ENCODE data around the gene FUT9.

Gene FUT9

GRCh38 chr6:96196633-96197032 lies 180.9 kb downstream of the FUT9 start:
- H3K27me3 ChIP-seq (replicated peaks; ENCODE audit: control insufficient read depth, insufficient read depth, low read length, poor library complexity, severe bottlenecking), result no peaks in the 10 kb centered on the region
- H3K4me1 ChIP-seq (ENCODE audit: control insufficient read depth, insufficient read depth, low read length, poor library complexity, severe bottlenecking), result no peaks in the 10 kb centered on the region
- no peak for DNase-seq
- H3K27ac ChIP-seq (ENCODE audit: insufficient read depth, low read length, poor library complexity, severe bottlenecking), result no peak overlapping the region
- no peaks in the 10 kb centered on the region for H3K9me3 ChIP-seq (ENCODE audit: control insufficient read depth, low read length)
- H3K36me3 ChIP-seq (ENCODE audit: control insufficient read depth, insufficient read depth, low read length), result no peaks in the 10 kb centered on the region
- H3K4me3 ChIP-seq (ENCODE audit: insufficient read depth, low read depth, low read length, poor library complexity, severe bottlenecking), result no peak overlapping the region

- H3K4me1 ChIP-seq (ENCODE audit: control insufficient read depth, insufficient read depth, low read length, poor library complexity, severe bottlenecking), result no peaks in the 10 kb centered on the region
- no peak overlapping the region for H3K27ac ChIP-seq (ENCODE audit: insufficient read depth, low read length, poor library complexity, severe bottlenecking)
- no peaks in the 10 kb centered on the region for H3K27me3 ChIP-seq (replicated peaks; ENCODE audit: control insufficient read depth, insufficient read depth, low read length, poor library complexity, severe bottlenecking)
- no peak overlapping the region for H3K4me3 ChIP-seq (ENCODE audit: insufficient read depth, low read depth, low read length, poor library complexity, severe bottlenecking)
- no peaks in the 10 kb centered on the region for H3K36me3 ChIP-seq (ENCODE audit: control insufficient read depth, insufficient read depth, low read length)
- no peak for DNase-seq
- no peaks in the 10 kb centered on the region for H3K9me3 ChIP-seq (ENCODE audit: control insufficient read depth, low read length)
These were observed 181.5 kb downstream of the FUT9 start for GRCh38 chr6:96197241-96197640.

GRCh38 chr6:96202571-96202970 lies 186.8 kb downstream of the FUT9 start:
- Histone ChIP-seq H3K4me3 (ENCODE audit: insufficient read depth, low read depth, low read length, poor library complexity, severe bottlenecking) (no peak overlapping the region), H3K9me3 (ENCODE audit: control insufficient read depth, low read length) (no peaks in the 10 kb centered on the region), H3K4me1 (ENCODE audit: control insufficient read depth, insufficient read depth, low read length, poor library complexity, severe bottlenecking) (no peaks in the 10 kb centered on the region), H3K27me3 (replicated peaks; ENCODE audit: control insufficient read depth, insufficient read depth, low read length, poor library complexity, severe bottlenecking) (no peaks in the 10 kb centered on the region), H3K36me3 (ENCODE audit: control insufficient read depth, insufficient read depth, low read length) (no peaks in the 10 kb centered on the region), H3K27ac (ENCODE audit: insufficient read depth, low read length, poor library complexity, severe bottlenecking) (no peak overlapping the region)
- no peak for DNase-seq

GRCh38 chr6:96211341-96211740 lies 195.6 kb downstream of the FUT9 start:
- no peaks in the 10 kb centered on the region for H3K4me1 ChIP-seq (ENCODE audit: control insufficient read depth, insufficient read depth, low read length, poor library complexity, severe bottlenecking)
- no peak overlapping the region for H3K4me3 ChIP-seq (ENCODE audit: insufficient read depth, low read depth, low read length, poor library complexity, severe bottlenecking)

GRCh38 chr6:96212066-96212465 lies 196.3 kb downstream of the FUT9 start:
- H3K9me3 ChIP-seq (ENCODE audit: control insufficient read depth, low read length), result no peaks in the 10 kb centered on the region
- H3K4me3 ChIP-seq (ENCODE audit: insufficient read depth, low read depth, low read length, poor library complexity, severe bottlenecking), result no peak overlapping the region
- H3K4me1 ChIP-seq (ENCODE audit: control insufficient read depth, insufficient read depth, low read length, poor library complexity, severe bottlenecking), result no peaks in the 10 kb centered on the region
- no peaks in the 10 kb centered on the region for H3K36me3 ChIP-seq (ENCODE audit: control insufficient read depth, insufficient read depth, low read length)
- no peak for DNase-seq
- H3K27me3 ChIP-seq (replicated peaks; ENCODE audit: control insufficient read depth, insufficient read depth, low read length, poor library complexity, severe bottlenecking), result no peaks in the 10 kb centered on the region
- H3K27ac ChIP-seq (ENCODE audit: insufficient read depth, low read length, poor library complexity, severe bottlenecking), result no peak overlapping the region

More at GRCh38 chr6:96211341-96211740, 195.6 kb downstream of the FUT9 start:
- no peaks in the 10 kb centered on the region for H3K36me3 ChIP-seq (ENCODE audit: control insufficient read depth, insufficient read depth, low read length)
- DNase-seq, result no peak
- H3K9me3 ChIP-seq (ENCODE audit: control insufficient read depth, low read length), result no peaks in the 10 kb centered on the region
- no peaks in the 10 kb centered on the region for H3K27me3 ChIP-seq (replicated peaks; ENCODE audit: control insufficient read depth, insufficient read depth, low read length, poor library complexity, severe bottlenecking)
- no peak overlapping the region for H3K27ac ChIP-seq (ENCODE audit: insufficient read depth, low read length, poor library complexity, severe bottlenecking)

GRCh38 chr6:96213784-96214183 lies 198.0 kb downstream of the FUT9 start:
- H3K4me1 ChIP-seq (ENCODE audit: control insufficient read depth, insufficient read depth, low read length, poor library complexity, severe bottlenecking), result no peaks in the 10 kb centered on the region
- H3K27ac ChIP-seq (ENCODE audit: insufficient read depth, low read length, poor library complexity, severe bottlenecking), result no peak overlapping the region
- DNase-seq, result no peak
- H3K36me3 ChIP-seq (ENCODE audit: control insufficient read depth, insufficient read depth, low read length), result no peaks in the 10 kb centered on the region
- H3K9me3 ChIP-seq (ENCODE audit: control insufficient read depth, low read length), result no peaks in the 10 kb centered on the region
- no peaks in the 10 kb centered on the region for H3K27me3 ChIP-seq (replicated peaks; ENCODE audit: control insufficient read depth, insufficient read depth, low read length, poor library complexity, severe bottlenecking)
- H3K4me3 ChIP-seq (ENCODE audit: insufficient read depth, low read depth, low read length, poor library complexity, severe bottlenecking), result no peak overlapping the region

GRCh38 chr6:96223695-96224094 lies 207.9 kb downstream of the FUT9 start:
- Histone ChIP-seq H3K27ac (ENCODE audit: insufficient read depth, low read length, poor library complexity, severe bottlenecking) (no peak overlapping the region), H3K4me3 (ENCODE audit: insufficient read depth, low read depth, low read length, poor library complexity, severe bottlenecking) (no peak overlapping the region), H3K36me3 (ENCODE audit: control insufficient read depth, insufficient read depth, low read length) (no peaks in the 10 kb centered on the region), H3K9me3 (ENCODE audit: control insufficient read depth, low read length) (no peaks in the 10 kb centered on the region), H3K27me3 (replicated peaks; ENCODE audit: control insufficient read depth, insufficient read depth, low read length, poor library complexity, severe bottlenecking) (no peaks in the 10 kb centered on the region), H3K4me1 (ENCODE audit: control insufficient read depth, insufficient read depth, low read length, poor library complexity, severe bottlenecking) (no peaks in the 10 kb centered on the region)
- no peak for DNase-seq

- H3K9me3 ChIP-seq (ENCODE audit: control insufficient read depth, low read length), result no peaks in the 10 kb centered on the region
- H3K36me3 ChIP-seq (ENCODE audit: control insufficient read depth, insufficient read depth, low read length), result no peaks in the 10 kb centered on the region
- H3K27me3 ChIP-seq (replicated peaks; ENCODE audit: control insufficient read depth, insufficient read depth, low read length, poor library complexity, severe bottlenecking), result no peaks in the 10 kb centered on the region
- no peaks in the 10 kb centered on the region for H3K4me1 ChIP-seq (ENCODE audit: control insufficient read depth, insufficient read depth, low read length, poor library complexity, severe bottlenecking)
- H3K4me3 ChIP-seq (ENCODE audit: insufficient read depth, low read depth, low read length, poor library complexity, severe bottlenecking), result no peak overlapping the region
- no peak overlapping the region for H3K27ac ChIP-seq (ENCODE audit: insufficient read depth, low read length, poor library complexity, severe bottlenecking)
- DNase-seq, result no peak
These were observed 211.4 kb downstream of the FUT9 start for GRCh38 chr6:96227135-96227534.

GRCh38 chr6:96234444-96234843 lies 218.7 kb downstream of the FUT9 start:
- H3K27me3 ChIP-seq (replicated peaks; ENCODE audit: control insufficient read depth, insufficient read depth, low read length, poor library complexity, severe bottlenecking), result no peaks in the 10 kb centered on the region
- H3K4me1 ChIP-seq (ENCODE audit: control insufficient read depth, insufficient read depth, low read length, poor library complexity, severe bottlenecking), result no peaks in the 10 kb centered on the region
- DNase-seq, result no peak
- H3K4me3 ChIP-seq (ENCODE audit: insufficient read depth, low read depth, low read length, poor library complexity, severe bottlenecking), result no peak overlapping the region
- no peaks in the 10 kb centered on the region for H3K9me3 ChIP-seq (ENCODE audit: control insufficient read depth, low read length)
- H3K27ac ChIP-seq (ENCODE audit: insufficient read depth, low read length, poor library complexity, severe bottlenecking), result no peak overlapping the region
- no peaks in the 10 kb centered on the region for H3K36me3 ChIP-seq (ENCODE audit: control insufficient read depth, insufficient read depth, low read length)

- Histone ChIP-seq H3K36me3 (ENCODE audit: control insufficient read depth, insufficient read depth, low read length) (no peaks in the 10 kb centered on the region), H3K9me3 (ENCODE audit: control insufficient read depth, low read length) (no peaks in the 10 kb centered on the region), H3K27me3 (replicated peaks; ENCODE audit: control insufficient read depth, insufficient read depth, low read length, poor library complexity, severe bottlenecking) (no peaks in the 10 kb centered on the region), H3K4me1 (ENCODE audit: control insufficient read depth, insufficient read depth, low read length, poor library complexity, severe bottlenecking) (no peaks in the 10 kb centered on the region), H3K27ac (ENCODE audit: insufficient read depth, low read length, poor library complexity, severe bottlenecking) (no peak overlapping the region), H3K4me3 (ENCODE audit: insufficient read depth, low read depth, low read length, poor library complexity, severe bottlenecking) (no peak overlapping the region)
- DNase-seq, result no peak
These were observed 220.2 kb downstream of the FUT9 start for GRCh38 chr6:96235927-96236326.

GRCh38 chr6:96236471-96236870 lies 220.7 kb downstream of the FUT9 start:
- H3K4me1 ChIP-seq (ENCODE audit: control insufficient read depth, insufficient read depth, low read length, poor library complexity, severe bottlenecking), result no peaks in the 10 kb centered on the region
- H3K9me3 ChIP-seq (ENCODE audit: control insufficient read depth, low read length), result no peaks in the 10 kb centered on the region
- no peak overlapping the region for H3K4me3 ChIP-seq (ENCODE audit: insufficient read depth, low read depth, low read length, poor library complexity, severe bottlenecking)
- DNase-seq, result no peak
- no peaks in the 10 kb centered on the region for H3K36me3 ChIP-seq (ENCODE audit: control insufficient read depth, insufficient read depth, low read length)
- H3K27ac ChIP-seq (ENCODE audit: insufficient read depth, low read length, poor library complexity, severe bottlenecking), result no peak overlapping the region
- no peaks in the 10 kb centered on the region for H3K27me3 ChIP-seq (replicated peaks; ENCODE audit: control insufficient read depth, insufficient read depth, low read length, poor library complexity, severe bottlenecking)

All from effector memory CD4-positive, alpha-beta T cell (primary cell).